DMS53 (cell line): ENCODE measurements around the gene SMIM5.
"Not testable (repeated sequence)": the region's sequence is repeated elsewhere in the genome, so short reads cannot be mapped to it uniquely, and the experiment has no call there.

Source experiments
- DNase-seq: peaks from one replicate; lab custom pipeline; 2025; lab: John Stamatoyannopoulos, UW

The SMIM5 gene

DNA sequence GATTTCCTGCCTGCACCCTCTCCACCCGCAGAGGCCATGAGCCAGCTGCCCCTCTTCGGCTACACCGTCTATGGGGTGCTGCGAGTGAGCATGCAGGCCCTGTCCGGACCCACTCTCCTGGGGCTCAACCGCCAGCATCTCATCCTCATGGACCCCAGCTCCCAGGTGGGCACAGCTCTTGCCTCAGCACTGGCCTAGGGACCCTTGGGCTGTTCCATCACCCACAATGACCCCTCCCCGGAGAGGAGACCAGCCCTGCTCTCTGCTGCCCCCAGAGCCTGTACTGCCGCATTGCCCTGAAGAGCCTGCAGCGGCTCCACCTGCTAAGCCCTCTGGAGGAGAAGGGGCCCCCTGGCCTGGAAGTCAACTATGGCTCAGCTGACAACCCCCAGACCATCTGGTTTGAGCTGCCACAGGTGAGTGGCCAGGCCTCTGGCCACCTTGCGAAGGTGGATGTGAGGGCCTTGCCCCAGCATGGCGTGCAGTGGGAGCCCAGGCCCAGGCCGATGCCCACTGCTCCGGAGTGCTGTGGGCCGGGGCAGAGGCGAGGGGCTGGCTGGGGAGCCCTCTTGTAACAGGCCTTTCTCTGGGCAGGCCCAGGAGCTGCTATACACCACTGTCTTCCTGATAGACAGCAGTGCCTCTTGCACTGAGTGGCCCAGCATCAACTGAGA is 7.3 kb upstream of the SMIM5 start:
- DNase-seq = peak; percentile 69

DNA sequence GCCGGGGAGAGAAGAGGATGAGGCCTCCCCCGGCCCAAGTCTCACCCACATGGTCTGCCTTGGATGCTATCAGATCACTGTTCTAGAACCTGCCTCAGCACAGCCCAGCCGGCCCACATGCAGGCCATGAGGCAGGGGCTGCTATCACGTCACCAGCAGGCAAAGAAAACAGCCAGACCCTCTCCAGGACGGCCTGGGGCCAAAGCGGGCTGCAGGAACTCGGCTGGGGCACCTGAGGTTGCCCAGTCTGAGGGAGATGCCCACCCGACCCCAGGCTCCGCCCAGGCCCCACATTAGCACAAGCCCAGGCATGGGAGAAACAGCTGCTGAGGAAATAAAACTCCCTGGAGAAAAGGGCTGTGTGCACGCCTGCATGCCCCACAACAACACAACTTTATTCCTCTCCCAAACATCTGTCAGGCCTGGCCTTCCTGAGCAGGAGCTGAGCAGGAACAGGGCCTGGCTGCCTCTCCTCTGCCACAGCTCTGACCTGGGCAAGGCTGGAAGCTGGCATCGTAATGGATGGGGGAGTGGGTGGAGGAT is 6.7 kb upstream of the SMIM5 start:
- no peak for DNase-seq

DNA sequence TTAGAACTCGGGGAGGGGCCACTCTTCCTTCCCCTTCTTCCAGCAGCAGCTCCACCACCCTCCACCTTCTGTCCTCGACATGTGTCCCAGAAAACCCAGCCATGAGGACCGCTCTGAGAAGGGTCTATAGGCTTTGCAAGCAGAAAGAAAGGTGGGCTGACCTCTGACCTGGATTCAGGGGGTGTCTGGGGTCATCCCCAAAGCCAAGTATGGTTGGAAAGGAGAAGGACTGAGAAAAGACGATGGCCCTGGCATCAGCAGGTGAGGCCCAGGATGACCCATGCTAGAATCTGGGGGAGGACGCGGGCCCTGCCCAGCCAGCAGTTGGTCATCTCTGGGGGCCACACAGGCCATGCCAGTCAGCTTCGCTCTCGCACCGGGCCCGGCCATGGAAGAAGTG is 6.1 kb upstream of the SMIM5 start:
- DNase-seq = no peak

DNA sequence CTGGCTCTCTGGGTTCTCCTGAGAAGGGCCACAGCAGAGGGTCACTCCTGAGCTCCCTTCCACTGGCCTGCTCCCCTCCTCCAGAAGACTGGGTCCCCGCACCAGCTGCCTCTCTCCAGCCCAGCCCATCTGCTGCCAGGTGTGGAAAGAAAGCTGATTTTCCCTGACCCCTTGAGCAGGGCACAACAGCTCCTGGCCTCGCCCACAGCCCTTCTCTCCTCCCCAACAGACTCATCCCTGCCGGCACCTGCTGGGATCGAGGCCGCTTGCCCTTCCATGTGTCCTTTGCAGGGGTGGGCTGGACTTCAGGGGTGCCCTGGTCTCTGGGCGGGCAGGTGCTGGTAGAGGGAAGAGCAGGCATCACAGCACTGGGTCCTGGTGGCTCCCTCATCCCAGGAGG is 4.8 kb upstream of the SMIM5 start:
- no peak for DNase-seq

DNA sequence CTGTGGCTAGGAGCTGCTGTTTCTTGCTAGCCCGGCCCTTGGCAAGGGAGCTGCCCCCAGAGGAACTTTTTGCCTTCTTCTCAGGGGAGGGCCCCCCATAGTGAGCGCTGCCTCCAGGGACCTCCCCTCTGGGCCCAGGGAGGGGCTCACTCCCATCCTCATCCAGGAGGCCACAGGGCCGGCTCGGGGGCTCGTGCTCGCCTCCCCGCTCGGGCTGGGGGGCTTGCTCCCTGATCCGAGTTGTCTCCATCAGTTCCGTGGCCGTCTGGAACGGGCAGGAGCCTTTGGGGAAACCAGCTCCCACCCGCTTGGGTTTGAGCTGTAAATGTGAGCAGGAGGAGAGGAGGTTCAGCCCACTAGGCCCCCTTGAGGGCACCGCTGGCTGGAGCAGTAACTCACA is 4.1 kb upstream of the SMIM5 start:
- DNase-seq = no peak

DNA sequence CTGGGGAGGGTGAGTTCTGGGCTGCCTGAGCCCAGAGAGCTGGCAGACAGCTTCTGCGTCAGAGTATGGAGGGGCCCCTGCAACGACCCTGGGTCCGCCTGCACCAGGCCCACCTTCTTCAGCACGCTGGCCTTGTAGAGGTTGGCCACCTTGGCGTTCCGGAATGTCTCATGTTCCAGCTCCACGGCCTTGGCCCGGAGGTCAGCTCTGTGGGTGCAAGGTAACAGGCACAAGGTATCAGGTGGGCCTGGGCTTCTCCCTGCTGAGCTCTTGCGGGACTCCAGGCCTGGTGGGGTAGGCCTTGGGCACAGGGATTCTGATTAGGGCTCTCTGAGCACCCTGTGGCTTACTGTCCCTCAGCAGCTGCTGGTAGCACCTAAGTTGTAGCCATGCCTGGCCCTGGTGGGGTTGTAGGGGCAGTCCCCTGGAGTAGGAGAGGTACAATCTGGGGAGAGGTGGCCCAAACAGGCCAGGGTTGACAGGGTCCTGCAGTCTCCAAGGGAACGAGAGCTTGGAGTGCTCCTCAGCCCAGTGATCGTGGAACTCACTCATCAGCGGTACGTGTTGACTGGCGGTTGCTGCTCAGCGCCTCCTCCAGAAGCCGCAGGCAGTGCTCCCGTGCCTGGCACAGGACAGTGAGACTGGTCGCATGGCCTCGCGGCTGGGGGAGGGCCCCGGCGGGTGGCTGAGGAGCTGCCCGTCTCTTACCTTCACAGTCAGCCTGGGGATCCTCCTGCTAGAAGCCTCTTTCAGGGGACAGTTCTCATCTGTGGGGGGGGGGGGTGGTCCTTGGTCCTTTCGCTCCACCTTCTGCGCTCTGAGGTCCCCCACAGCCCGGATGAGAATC is 2.9 kb upstream of the SMIM5 start:
- no peak for DNase-seq

DNA sequence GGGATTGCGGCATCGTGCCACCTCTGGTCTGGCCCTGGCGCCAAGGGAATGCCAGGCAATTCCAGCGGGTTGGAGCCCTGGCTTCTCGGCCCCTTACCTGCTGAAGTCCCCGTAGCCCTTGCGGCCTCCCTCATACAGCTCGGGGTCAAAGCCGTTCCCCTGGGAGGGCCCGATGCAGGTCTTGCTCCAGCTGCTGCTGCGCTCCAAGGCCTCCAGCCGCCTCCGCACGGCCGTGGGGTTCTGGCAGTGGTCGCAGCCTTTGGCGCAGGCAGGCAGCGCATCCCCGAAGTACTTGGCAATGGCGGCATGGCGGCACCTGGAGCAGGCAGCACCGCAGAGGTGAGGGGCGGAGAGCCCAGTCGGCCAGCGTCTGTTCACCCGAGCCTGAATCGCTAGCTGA is 1.9 kb upstream of the SMIM5 start:
- no peak for DNase-seq

DNA sequence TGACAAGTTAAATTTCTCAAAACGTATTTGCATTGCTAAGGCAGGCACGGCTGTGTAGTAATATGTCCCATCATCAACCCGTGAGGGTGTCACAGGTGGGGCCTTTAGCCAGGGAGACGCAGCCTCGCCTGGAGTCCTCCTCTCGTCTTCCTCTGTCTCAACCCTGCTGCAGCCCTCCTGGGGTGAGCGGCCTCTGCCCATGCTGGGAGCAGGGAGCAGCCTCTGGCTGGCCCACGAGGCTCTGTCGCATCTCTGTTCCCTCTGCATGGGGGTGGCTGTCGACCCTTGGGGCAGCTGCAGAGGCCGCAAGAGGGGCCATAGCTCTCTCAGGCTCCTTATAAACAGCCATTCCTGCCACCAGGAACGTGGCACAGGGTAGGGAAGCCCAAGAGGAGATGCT is 806 bp upstream of the SMIM5 start:
- no peak for DNase-seq

DNA sequence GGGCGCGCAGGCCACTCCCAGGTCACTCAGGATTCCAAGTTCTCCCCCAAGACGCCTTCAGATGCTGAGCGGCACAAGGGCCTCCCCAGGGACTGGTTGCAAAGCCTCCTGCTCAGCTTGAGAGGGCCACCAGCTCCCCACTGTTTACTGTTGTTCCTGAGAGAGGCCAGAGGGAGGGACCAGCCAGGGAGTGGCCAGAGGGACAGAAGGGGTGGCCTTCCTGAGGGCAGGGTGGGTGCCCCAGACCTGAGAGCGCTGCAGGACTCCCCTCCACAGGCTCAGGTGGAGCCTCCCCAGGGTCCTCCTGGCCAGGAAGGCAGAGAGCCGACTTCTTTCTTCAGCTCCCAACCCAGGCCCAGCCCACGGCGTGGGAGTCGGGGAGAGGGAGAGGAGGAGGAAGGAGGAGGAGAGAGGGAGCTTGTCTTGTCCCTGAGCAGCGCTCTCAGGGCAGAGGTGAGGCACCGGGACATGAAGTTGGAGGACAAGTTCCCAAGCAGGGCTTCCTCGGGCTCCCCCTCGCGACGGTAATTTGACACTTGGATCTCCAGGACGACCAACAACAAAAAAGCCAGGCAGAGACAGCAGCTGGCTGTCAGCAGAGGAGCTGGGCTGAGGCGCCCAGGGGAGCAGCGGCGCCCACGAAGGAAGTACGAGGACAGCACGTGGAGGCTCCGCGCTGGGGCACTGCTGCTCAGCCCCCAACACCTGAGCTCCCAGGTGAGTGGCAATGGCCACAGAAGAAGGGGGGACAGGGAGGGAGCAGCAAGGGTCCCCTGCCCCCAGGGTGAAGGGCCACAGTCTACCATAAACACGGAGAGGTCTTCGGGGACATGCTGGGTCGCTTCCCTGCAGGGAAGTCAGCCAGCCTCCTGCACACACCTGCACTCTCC is 497 bp downstream of the SMIM5 start:
- peak; percentile 99 for DNase-seq

DNA sequence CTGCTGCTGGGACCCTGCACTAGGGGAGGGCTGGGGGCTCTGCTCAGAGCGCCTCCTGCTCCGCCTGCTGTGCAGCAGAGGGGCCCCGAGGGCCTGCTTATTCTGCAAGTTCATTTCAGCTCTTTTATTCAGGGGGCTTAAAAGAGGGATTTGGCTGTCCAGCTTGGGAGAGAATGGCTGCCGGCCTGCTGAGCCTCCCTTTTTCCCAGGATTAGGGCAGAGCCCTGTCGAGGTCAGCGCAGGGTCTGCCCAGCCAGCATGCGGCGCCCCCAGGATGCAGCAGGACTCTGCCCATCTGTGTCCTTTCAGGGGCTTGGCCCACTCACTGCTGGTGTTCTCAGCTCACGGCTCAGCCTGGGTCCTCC is 1.1 kb downstream of the SMIM5 start:
- DNase-seq = no peak

DNA sequence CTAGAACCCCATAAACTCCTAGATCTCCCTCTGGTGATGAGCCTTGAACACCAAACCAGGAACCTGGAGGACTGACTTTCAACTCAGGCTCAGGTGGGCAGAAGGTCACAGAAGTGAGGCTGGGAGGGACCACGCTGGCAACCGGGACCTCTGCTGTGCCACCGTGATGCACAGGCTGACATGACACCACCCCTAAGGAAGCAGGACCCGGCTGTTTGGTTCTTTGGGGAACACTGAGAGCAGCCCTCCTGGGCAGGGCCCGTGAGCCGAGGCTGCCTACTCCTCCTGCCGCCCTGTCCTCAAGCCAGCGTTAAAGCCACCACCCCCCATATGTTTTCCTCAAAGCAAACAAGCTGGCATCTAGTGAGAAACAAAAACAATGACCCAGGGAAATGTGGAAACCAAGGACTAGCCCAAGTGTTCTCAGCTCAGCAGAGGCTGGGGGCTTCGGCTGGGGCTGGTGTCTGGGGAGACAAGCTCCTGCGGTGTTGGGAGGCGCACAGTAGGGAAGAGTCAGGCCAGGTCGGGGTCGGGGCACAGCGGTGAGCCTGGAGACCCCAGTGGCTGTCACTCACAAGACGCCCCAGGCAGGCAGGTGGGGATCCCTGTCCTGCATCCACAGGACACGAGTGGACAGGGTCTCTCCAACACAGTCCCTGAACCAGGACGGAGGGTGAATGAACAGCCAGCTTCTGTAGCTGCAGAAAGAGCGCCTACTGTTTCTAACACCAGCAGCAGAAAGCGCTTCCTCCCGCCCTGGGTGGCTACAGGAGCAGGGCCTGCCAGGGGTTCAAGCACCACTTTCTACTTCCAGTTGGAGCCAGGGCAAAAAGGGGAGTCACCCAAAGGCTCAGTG is 1.7 kb downstream of the SMIM5 start:
- DNase-seq = peak; percentile 31

DNA sequence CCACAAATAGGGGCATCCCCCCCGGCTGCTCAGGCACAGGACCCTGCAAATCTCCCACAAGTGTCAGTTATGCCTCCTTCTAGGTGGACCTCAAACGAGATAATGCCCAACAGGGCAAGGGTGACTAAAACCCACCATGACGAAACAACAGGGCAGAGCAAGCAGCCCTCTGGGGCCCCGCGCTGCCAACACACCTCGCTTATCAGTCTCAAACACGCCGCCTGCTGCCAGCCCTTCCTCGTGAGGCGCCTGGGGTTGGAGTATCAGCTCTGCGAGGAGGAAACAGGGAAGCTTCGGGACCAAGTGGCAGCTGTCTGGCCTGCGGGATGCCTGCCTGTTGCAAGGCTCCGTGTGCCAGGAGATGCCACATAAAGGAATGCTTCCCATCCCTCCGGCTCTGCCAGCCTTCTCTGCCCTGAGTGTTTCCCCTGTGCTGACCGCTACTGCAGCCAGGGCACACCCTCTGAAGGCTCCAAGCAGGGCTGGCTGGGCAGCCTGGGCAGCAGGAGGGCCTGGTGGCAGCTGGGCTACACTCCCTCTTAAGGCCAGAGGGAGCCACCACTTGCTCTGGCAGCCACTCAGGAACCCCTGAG is 2.5 kb downstream of the SMIM5 start:
- DNase-seq = peak; percentile 27

DNA sequence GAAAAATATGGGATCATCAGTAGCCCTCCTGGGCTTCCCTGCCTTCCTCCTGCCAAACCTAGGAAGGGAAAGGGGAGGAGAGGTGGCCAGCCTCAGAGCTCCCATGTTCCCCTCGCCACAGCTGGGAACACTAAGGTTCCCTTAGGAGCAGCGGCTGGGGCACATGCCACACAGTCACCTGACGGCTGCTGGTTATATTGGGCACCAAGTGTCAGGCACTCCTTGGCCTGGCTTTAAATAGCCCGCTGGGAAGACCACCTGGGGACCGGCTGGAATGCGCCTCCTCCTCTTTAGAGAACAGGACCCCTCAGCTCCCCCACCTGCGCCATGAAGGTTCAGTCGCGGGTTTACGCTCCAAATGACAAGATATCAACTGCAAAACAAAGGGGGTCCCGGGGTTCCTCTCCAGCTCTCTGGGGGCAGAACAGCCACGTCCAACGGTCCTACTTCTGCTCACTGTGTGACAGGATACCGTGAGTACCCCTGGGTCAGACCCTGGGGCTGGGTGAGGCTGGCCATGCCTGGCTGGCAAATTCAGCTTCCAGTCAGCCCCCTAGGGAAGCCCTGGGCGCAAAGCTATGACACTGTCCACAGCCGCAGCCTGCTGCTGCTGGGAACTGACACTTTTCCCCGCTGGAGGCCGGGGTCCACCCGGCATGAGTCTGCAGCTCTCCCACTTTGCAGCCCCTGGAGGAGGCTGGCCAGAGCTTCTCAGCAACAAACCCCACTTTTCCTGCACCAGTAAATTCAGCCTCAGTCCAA is 3.3 kb downstream of the SMIM5 start:
- DNase-seq = no peak

DNA sequence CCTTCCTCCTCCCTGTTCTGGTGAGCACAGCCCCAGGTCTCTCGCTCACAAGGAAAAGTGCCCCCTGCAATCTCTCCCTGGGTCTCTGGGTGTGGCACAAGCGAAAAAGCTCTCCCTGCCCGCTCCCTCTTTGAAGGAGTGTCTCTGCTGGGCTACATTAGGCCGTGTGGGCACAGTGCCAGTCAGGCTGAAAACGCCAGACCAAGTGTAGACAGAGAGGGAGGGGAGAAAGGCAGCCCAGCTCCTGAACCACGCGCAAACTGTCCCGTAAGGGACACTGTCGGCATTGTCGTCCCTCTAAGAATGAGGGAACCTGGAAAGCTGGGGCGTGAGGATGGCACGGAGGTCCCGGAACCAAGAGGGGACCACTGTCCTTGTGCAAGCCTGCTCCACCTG is 3.9 kb downstream of the SMIM5 start:
- no peak for DNase-seq

DNA sequence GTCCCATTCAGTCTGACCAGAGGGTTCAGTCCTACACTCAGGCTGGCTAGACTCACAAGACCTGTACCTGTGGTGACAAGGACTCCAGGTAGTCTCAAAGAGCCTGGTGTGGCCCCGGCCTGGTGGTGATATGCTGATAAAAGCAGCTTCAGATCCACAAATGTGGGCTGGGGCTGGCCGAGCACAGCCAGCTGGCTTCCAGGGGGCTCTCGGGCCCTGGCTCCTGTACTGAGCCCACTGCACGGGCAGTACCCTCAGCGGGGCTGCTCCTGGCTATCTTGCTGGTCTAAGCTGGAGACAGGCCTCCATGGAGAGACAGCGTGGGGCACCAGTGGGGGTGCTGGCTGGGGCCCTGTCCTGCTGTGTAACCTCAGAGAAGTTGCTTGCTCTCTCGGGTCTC is 4.3 kb downstream of the SMIM5 start:
- DNase-seq = no peak

DNA sequence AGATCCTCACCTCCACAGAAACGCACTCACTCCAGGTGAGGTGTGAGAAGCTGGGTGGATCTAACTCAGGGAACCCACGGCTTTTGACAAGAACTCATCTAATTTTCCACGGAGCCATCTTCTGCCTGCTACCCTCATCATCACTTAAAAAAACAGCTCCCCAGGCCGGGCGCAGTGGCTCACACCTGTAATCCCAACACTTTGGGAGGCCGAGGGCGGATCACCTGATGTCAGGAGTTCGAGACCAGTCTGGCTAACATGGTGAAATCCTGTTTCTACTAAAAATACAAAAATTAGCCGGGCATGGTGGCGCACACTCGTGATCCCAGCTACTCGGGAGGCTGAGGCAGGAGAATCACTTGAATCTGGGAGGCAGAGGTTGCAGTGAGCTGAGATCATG is 4.8 kb downstream of the SMIM5 start:
- not testable (repeated sequence) for DNase-seq

DNA sequence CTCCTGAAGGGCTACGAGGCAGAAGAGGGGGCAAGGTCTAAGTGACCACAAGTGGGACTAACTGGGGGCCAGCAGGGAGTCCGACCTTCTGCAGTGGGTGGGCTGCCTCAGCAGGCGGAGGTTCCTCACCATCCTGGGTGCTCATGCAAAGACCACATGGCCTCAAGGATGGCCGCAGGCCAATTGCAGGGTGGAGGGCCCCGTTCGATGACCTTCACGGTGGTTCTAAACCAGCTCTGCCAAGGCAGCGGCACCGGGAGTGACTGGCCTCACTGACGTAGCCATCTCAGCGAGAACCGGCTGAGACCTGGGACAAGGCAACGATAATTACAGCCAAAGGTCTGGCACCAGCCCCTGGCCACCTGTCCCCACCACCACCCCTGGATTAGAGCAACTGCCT is 5.7 kb downstream of the SMIM5 start:
- DNase-seq = no peak

DNA sequence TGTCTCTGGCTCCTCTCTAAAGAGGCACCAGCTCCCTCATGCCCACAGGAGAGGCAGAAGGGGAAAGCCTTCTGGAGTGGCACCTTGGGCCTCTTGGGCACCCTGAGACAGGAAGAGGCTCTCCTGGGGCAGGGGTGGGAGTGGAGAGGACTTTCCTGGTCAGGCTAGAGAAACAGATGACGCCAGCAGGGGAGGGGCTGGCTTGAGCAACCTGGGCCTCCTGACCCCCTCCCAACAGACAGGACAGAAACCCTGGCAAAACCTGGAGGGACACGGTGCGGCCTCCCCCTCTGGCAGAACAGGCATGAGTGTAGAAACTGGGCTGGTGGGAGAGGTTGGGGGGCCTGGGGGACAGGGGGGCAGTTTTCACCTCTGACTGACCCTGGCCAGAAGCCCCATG is 6.1 kb downstream of the SMIM5 start:
- DNase-seq = peak; percentile 51

DNA sequence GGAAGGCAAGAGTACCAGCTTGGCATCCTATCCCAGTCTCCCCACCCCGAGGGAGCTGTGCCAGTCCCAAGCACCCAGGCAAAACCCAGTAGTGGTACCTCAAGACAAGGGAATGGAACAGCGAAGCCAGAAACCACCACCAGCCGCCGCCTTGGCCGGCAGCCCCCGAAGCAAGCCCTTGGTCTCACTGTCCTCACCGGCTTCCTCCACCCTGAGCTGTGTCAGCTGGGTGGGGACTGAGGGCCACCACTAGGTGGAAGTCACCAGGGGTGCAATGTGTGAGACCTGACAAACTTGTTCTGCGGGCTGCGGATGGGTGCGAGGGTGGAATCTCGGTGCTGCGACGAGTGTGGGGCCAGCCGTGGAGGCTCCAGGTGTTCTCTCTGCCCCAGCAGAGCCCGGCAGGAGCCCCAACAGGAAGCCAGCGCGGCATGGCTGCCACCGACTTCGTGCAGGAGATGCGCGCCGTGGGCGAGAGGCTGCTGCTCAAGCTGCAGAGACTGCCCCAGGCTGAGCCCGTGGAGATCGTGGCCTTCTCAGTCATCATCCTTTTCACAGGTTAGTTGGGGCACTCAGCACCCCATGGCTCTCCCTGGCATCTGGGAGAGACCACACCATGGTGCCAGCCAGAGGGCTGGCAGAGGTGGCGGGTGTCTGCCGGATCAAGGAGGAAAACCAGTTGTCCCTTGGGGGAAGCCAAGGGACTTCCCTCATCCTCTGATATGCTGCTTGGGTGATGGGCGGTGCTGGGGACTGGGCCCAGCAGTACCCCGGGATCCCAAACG is 6.7 kb downstream of the SMIM5 start:
- peak; percentile 96 for DNase-seq
